Caco-2 (cell line): Measurements from ENCODE around the gene NKAIN2. TPM values are rescaled to one million over a fixed set of nuclear protein-coding genes. Genes with fewer than 3 reads are reported as not detected.

ENCODE experiments used
- BruUV-seq: library from RNA; stranded (reverse); fragments of 400-500 nt; replicated peaks from 2 replicates; lab custom pipeline; 2021; lab: Mats Ljungman, UMichigan
- CTCF ChIA-PET: fragments of 300-600 bp; sonication (Branson Sonifier 250); formaldehyde crosslinking; loops from one replicate; lab custom pipeline; 2022; ENCODE audit warnings: antibody characterized with exemption; lab: Charles Lee
- POLR2A ChIA-PET: fragments of 300-600 bp; sonication (Branson Sonifier 250); formaldehyde crosslinking; loops from one replicate; lab custom pipeline; 2022; ENCODE audit warnings: antibody characterized with exemption; lab: Charles Lee
- DNase-seq, 2 experiments: peaks; one replicate each; pipeline versions ENCODE4 v3.0.0 to v3.0.0-alpha.2; 2020 to 2022
- H3K27me3 ChIP-seq: replicated peaks from 2 replicates; pipeline ENCODE4 v1.6.0; 2011; ENCODE audit warnings: low read length; ENCODE audit not compliant: control insufficient read depth, insufficient read depth
- H3K36me3 ChIP-seq: 2 replicates; pipeline ENCODE4 v1.5.1; 2011; ENCODE audit warnings: low read length; ENCODE audit not compliant: control insufficient read depth, insufficient read depth
- H3K4me1 ChIP-seq: fragments of 250-450 bp; sonication (Bioruptor Pico); 2 replicates; pipeline ENCODE4 v1.5.1; 2020; ENCODE audit warnings: mild to moderate bottlenecking
- H3K4me3 ChIP-seq: 2 replicates; pipeline ENCODE4 v1.5.1; 2011; ENCODE audit warnings: low read depth, mild to moderate bottlenecking, control low read depth, low read length
- H3K9me3 ChIP-seq: fragments of 250-450 bp; sonication (Bioruptor Pico); 2 replicates; pipeline ENCODE4 v1.5.1; 2020; ENCODE audit warnings: mild to moderate bottlenecking, moderate library complexity
- H3K27ac Mint-ChIP-seq: one replicate; pipeline ENCODE4 v1.8.0; 2022; ENCODE audit warnings: mixed read lengths; ENCODE audit not compliant: unreplicated experiment
- H3K27me3 Mint-ChIP-seq: one replicate; pipeline ENCODE4 v1.8.0; 2022; ENCODE audit warnings: mixed read lengths; ENCODE audit not compliant: insufficient read depth, unreplicated experiment
- H3K36me3 Mint-ChIP-seq: one replicate; pipeline ENCODE4 v1.8.0; 2022; ENCODE audit warnings: mild to moderate bottlenecking, mixed read lengths; ENCODE audit not compliant: insufficient read depth, unreplicated experiment
- H3K4me1 Mint-ChIP-seq: one replicate; pipeline ENCODE4 v1.8.0; 2022; ENCODE audit warnings: low read depth, mixed read lengths; ENCODE audit not compliant: unreplicated experiment
- H3K4me3 Mint-ChIP-seq: one replicate; pipeline ENCODE4 v1.8.0; 2022; ENCODE audit warnings: mild to moderate bottlenecking, moderate library complexity, mixed read lengths; ENCODE audit not compliant: unreplicated experiment
- H3K9me3 Mint-ChIP-seq: one replicate; pipeline ENCODE4 v1.8.0; 2022; ENCODE audit warnings: mixed read lengths; ENCODE audit not compliant: unreplicated experiment
- CTCF ChIP-seq, 2 experiments: fragments of 200-600 bp in 1 of 2; IDR thresholded peaks; 1 replicate in 1 of 2; 2 replicates in 1 of 2; pipeline versions ENCODE4 v1.5.1 to v1.8.0; 2011 to 2022; ENCODE audit warnings: antibody characterized with exemption in 1 of 2, control low read depth in 1 of 2, inconsistent platforms in 1 of 2, low read depth in 1 of 2, low read length in 1 of 2, mild to moderate bottlenecking in 1 of 2, moderate library complexity in 1 of 2; ENCODE audit not compliant: insufficient read depth in 1 of 2, severe bottlenecking in 1 of 2, unreplicated experiment in 1 of 2
- intact Hi-C: fragments of 100-400 bp; cut with micrococcal nuclease; formaldehyde crosslinking; loops from one replicate; pipeline ENCODE4 v1.10.0; 2022; ENCODE audit not compliant: unreplicated experiment
- total RNA-seq: library from RNA; stranded (reverse); gene quantifications from 2 replicates; pipeline ENCODE4 v1.2.3, GENCODE V29; 2022

The NKAIN2 gene
- total RNA-seq, 1 experiment from 2014 or later = not detected

- BruUV-seq = no TSS peak
- Mint-ChIP-seq H3K4me1 (no peaks in the 10 kb centered on the region), H3K27me3 (no peaks in the 10 kb centered on the region), H3K27ac (no peak overlapping the region), H3K9me3 (peaks cover 2% of the 10 kb centered on the region), H3K36me3 (no peaks in the 10 kb centered on the region), H3K4me3 (no peak overlapping the region)
- Histone ChIP-seq H3K4me1 (no peaks in the 10 kb centered on the region), H3K27me3 (no peaks in the 10 kb centered on the region), H3K4me3 (no peak overlapping the region), H3K36me3 (no peaks in the 10 kb centered on the region), H3K9me3 (0 out of 2 replicates have a peak, but pooled peaks cover 5% of the 10 kb centered on the region)
- CTCF ChIA-PET = no interaction called here
- no peak for DNase-seq
- POLR2A ChIA-PET = no interaction called here
- intact Hi-C loops = no loop called here
- no peak for TF ChIP-seq CTCF (IDR thresholded peaks at IDR 0.05; ENCODE audit: insufficient read depth in 1 of 2, low read depth in 1 of 2, low read length in 1 of 2, severe bottlenecking in 1 of 2, unreplicated experiment in 1 of 2)
These were observed 663.3 kb downstream of the NKAIN2 start for GRCh38 chr6:124466949-124467348.

GRCh38 chr6:124467366-124467765 is 663.7 kb downstream of the NKAIN2 start:
- TF ChIP-seq CTCF (IDR thresholded peaks at IDR 0.05; ENCODE audit: insufficient read depth in 1 of 2, low read depth in 1 of 2, low read length in 1 of 2, severe bottlenecking in 1 of 2, unreplicated experiment in 1 of 2) = no peak

GRCh38 chr6:124470803-124471202 is 667.1 kb downstream of the NKAIN2 start:
- no TSS peak for BruUV-seq
- Mint-ChIP-seq H3K9me3 (no peaks in the 10 kb centered on the region), H3K27me3 (no peaks in the 10 kb centered on the region), H3K27ac (no peak overlapping the region), H3K4me3 (no peak overlapping the region), H3K4me1 (no peaks in the 10 kb centered on the region), H3K36me3 (no peaks in the 10 kb centered on the region)
- no peak overlapping the region for H3K4me3 ChIP-seq
- CTCF ChIA-PET = no interaction called here
- TF ChIP-seq CTCF (IDR thresholded peaks at IDR 0.05; ENCODE audit: insufficient read depth in 1 of 2, low read depth in 1 of 2, low read length in 1 of 2, severe bottlenecking in 1 of 2, unreplicated experiment in 1 of 2) = no peak
- DNase-seq = no peak
- intact Hi-C loops = no loop called here
- POLR2A ChIA-PET = interaction anchor here (0.5 kb wide), 1 partner anchor 11 kb away, joined by 4 read pairs; no protein-coding TSS in a partner anchor
- H3K27me3 ChIP-seq = no peaks in the 10 kb centered on the region
- H3K9me3 ChIP-seq = no peaks in the 10 kb centered on the region
- H3K36me3 ChIP-seq = no peaks in the 10 kb centered on the region
- H3K4me1 ChIP-seq = no peaks in the 10 kb centered on the region

More at GRCh38 chr6:124467366-124467765, 663.7 kb downstream of the NKAIN2 start:
- no peaks in the 10 kb centered on the region for H3K4me1 Mint-ChIP-seq
- no peaks in the 10 kb centered on the region for H3K36me3 ChIP-seq
- no peaks in the 10 kb centered on the region for H3K36me3 Mint-ChIP-seq
- H3K4me1 ChIP-seq = no peaks in the 10 kb centered on the region
- H3K4me3 Mint-ChIP-seq = no peak overlapping the region
- no peaks in the 10 kb centered on the region for H3K27me3 Mint-ChIP-seq
- no peak for DNase-seq
- ChIA-PET CTCF (no interaction called here), POLR2A (no interaction called here)
- H3K9me3 Mint-ChIP-seq = no peaks in the 10 kb centered on the region
- H3K27me3 ChIP-seq = no peaks in the 10 kb centered on the region
- no peak overlapping the region for H3K27ac Mint-ChIP-seq
- BruUV-seq = no TSS peak
- intact Hi-C loops = no loop called here
- H3K4me3 ChIP-seq = no peak overlapping the region
- H3K9me3 ChIP-seq = 0 out of 2 replicates have a peak, but pooled peaks cover 5% of the 10 kb centered on the region
